ENCODE data around the gene HECTD2. TPM values are rescaled to one million over a fixed set of nuclear protein-coding genes. Genes with fewer than 3 reads are reported as not detected.

Gene HECTD2
- total and polyA plus RNA-seq, 9 of the 15 experiments (the other 6 are each of a cell fraction or from before 2014, with no cell fraction given): 1.3 to 5.9 (median 3.9) TPM

DNA sequence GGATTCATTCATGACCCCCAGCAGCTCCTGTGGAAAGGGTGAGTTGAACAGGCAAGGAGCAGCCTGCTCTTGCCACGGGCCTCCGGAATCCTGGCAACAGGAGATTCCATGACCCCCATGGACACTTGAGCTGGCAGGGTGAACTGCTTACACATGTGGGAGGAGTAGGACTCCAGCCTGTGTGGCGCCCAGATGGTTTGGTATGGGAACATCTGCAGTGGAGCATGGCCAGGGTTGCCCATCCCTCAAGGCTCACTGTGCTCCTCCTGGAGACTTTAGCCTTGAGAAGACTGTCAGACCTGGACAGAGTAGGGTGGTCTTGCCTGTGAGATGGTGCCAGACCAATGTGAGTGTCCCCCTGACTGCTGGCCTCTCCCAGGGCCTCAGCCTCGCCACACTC is 57.0 kb downstream of the HECTD2 start (continued):
- TF ChIP-seq, protein P1, sequence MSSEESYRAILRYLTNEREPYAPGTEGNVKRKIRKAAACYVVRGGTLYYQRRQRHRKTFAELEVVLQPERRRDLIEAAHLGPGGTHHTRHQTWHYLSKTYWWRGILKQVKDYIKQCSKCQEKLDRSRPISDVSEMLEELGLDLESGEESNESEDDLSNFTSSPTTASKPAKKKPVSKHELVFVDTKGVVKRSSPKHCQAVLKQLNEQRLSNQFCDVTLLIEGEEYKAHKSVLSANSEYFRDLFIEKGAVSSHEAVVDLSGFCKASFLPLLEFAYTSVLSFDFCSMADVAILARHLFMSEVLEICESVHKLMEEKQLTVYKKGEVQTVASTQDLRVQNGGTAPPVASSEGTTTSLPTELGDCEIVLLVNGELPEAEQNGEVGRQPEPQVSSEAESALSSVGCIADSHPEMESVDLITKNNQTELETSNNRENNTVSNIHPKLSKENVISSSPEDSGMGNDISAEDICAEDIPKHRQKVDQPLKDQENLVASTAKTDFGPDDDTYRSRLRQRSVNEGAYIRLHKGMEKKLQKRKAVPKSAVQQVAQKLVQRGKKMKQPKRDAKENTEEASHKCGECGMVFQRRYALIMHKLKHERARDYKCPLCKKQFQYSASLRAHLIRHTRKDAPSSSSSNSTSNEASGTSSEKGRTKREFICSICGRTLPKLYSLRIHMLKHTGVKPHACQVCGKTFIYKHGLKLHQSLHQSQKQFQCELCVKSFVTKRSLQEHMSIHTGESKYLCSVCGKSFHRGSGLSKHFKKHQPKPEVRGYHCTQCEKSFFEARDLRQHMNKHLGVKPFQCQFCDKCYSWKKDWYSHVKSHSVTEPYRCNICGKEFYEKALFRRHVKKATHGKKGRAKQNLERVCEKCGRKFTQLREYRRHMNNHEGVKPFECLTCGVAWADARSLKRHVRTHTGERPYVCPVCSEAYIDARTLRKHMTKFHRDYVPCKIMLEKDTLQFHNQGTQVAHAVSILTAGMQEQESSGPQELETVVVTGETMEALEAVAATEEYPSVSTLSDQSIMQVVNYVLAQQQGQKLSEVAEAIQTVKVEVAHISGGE (CRISPR knock-in tag; IDR thresholded peaks at IDR 0.05): no peak
- no peak for TF ChIP-seq ZNF197 (CRISPR knock-in tag; IDR thresholded peaks at IDR 0.05; ENCODE audit: low read depth)
- no peak for TF ChIP-seq ZNF444 (CRISPR knock-in tag; IDR thresholded peaks at IDR 0.05)
- no peak for TF ChIP-seq SRF (CRISPR knock-in tag; IDR thresholded peaks at IDR 0.05)
- TF ChIP-seq, protein P2, sequence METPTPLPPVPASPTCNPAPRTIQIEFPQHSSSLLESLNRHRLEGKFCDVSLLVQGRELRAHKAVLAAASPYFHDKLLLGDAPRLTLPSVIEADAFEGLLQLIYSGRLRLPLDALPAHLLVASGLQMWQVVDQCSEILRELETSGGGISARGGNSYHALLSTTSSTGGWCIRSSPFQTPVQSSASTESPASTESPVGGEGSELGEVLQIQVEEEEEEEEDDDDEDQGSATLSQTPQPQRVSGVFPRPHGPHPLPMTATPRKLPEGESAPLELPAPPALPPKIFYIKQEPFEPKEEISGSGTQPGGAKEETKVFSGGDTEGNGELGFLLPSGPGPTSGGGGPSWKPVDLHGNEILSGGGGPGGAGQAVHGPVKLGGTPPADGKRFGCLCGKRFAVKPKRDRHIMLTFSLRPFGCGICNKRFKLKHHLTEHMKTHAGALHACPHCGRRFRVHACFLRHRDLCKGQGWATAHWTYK (CRISPR knock-in tag; IDR thresholded peaks at IDR 0.05): no peak
- no peak for TF ChIP-seq ZNF766 (CRISPR knock-in tag; conservative IDR thresholded peaks at IDR 0.05)
- TF ChIP-seq ZBED1 (IDR thresholded peaks at IDR 0.05): no peak
- TF ChIP-seq BACH1 (tag; IDR thresholded peaks at IDR 0.05): no peak
- no peak for TF ChIP-seq PCBP2 (IDR thresholded peaks at IDR 0.05; ENCODE audit: low read depth, low read length, poor library complexity, severe bottlenecking)

Measured in K562 (cell line).